Measurements from ENCODE around the gene RAB41.
"Not testable (repeated sequence)": the region's sequence is repeated elsewhere in the genome, so short reads cannot be mapped to it uniquely, and the experiment has no call there.

The RAB41 gene

DNA sequence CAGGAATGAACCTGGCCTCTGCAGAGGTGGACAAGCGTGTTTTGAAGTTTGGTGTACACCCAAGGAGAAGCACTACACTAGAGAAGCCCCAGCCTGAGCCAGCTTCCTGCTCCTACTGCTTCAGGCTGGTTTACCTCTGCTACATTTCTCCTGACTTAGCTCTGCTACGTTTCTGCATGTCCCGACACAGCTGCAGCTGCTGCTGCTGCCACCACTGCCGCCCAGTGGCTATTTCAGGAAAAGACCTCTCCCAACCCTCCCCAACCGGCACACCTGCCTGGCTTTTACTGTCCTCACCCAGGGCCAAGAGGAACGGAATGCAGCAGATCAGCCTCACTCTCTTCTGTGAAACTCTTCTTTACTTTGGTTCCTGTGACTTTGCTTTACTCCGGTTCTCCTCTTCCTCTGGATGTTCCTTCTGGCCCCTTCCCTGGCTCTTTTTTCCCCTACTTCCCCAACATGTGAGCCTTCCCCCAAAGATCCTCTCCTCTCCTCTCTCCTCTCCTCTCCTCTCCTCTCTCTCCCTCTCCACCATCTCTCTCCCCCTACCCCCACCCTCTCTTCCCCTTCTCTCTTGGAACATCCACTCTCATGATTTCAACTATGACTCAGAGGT, 18.9 kb upstream of the RAB41 start:
- TF ChIP-seq, protein P1, sequence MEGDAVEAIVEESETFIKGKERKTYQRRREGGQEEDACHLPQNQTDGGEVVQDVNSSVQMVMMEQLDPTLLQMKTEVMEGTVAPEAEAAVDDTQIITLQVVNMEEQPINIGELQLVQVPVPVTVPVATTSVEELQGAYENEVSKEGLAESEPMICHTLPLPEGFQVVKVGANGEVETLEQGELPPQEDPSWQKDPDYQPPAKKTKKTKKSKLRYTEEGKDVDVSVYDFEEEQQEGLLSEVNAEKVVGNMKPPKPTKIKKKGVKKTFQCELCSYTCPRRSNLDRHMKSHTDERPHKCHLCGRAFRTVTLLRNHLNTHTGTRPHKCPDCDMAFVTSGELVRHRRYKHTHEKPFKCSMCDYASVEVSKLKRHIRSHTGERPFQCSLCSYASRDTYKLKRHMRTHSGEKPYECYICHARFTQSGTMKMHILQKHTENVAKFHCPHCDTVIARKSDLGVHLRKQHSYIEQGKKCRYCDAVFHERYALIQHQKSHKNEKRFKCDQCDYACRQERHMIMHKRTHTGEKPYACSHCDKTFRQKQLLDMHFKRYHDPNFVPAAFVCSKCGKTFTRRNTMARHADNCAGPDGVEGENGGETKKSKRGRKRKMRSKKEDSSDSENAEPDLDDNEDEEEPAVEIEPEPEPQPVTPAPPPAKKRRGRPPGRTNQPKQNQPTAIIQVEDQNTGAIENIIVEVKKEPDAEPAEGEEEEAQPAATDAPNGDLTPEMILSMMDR (IDR thresholded peaks at IDR 0.05; ENCODE audit: low read depth, low read length), result peak; percentile 70
- H3K4me3 ChIP-seq (ENCODE audit: low read depth, low read length), result no peak overlapping the region

DNA sequence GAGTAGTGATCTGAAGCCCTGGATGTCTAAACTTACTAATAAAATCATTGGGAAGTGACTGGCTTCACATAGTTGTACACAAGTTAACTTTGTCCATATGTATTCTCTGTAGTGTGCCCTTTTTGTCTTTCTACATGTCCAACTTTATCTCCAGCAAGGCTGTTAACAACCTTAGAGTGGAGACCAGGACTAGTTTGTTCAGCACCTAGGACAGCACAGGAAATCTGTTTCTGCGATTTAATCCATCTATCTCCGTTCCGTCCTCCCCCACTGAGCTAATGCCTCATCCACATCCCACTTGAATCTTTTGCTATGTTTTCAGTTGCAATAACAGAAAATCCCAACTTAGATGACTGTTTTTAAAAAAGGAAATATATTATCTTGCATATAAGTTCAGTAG, 17.2 kb upstream of the RAB41 start:
- H3K4me3 ChIP-seq (ENCODE audit: low read depth, low read length), result no peak overlapping the region
- TF ChIP-seq, protein P1 (IDR thresholded peaks at IDR 0.05; ENCODE audit: low read depth, low read length), result no peak

DNA sequence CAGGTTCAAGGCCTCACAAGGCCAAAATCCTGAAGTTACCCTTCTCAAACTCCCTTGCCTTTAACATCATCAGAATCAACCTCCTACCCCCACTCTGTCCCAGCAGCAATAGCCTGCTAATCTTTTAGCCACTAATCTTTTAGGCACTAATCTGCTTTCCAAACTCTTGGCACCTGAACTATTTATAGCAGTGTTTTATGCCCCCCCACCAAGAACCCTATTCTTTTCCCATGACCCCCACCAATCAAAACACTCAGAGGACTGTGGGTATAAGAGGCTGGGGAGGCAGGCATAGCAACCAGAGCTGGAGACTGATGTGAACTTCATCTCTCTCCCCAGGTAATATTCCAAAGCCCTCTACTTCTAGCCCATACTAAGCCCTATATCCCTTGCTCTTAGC, 13.9 kb upstream of the RAB41 start, which contains the start of gene ARR3:
Gene ARR3, plus strand, starts transcription at position 301 of the 400 bp plus-strand sequence. CDS start 1,052 bp downstream, outside the sequence.
- TF ChIP-seq, protein P1 (IDR thresholded peaks at IDR 0.05; ENCODE audit: low read depth, low read length), result no peak
- no peak within 1 kb of the TSS for H3K4me3 ChIP-seq (ENCODE audit: low read depth, low read length)

DNA sequence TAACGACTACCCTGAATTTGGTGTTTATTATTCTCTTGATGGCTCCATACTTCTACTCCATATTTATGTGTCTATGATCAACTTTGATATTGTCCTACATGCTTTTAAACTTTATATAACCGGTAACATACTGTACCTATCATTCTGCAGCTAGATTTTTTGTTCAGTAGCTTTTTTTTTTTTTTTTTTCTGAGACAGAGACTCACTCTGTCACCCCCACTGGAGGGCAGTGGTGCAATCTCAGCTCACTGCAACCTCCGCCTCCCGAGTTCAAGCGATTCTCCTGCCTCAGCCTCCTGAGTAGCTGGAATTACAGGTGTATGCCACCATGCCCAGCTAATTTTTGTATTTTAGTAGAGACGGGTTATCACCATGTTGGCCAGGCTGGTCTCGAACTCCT, 7.9 kb upstream of the RAB41 start:
- H3K4me3 ChIP-seq (ENCODE audit: low read depth, low read length), result not testable (repeated sequence)

DNA sequence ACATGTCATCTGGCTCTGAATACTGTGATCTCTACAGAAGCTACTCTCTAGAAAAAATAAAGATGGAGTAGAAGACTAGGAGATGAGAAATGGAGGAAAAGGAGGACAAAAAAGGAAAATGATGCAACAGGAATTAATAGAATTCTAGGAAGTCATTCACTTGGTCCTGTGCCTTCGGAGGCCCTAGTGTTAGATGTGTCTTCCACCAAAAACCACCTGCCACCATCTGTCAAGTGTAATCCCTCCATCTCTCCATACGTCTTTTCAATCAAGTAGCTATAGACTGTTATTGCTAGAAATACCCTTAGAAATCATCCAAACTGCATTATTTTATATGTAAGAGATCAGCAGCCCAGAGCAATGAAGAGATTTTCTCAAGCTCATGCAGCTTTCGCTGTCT, 2.9 kb upstream of the RAB41 start:
- no peak overlapping the region for H3K4me3 ChIP-seq (ENCODE audit: low read depth, low read length)
- TF ChIP-seq, protein P1 (IDR thresholded peaks at IDR 0.05; ENCODE audit: low read depth, low read length), result no peak

DNA sequence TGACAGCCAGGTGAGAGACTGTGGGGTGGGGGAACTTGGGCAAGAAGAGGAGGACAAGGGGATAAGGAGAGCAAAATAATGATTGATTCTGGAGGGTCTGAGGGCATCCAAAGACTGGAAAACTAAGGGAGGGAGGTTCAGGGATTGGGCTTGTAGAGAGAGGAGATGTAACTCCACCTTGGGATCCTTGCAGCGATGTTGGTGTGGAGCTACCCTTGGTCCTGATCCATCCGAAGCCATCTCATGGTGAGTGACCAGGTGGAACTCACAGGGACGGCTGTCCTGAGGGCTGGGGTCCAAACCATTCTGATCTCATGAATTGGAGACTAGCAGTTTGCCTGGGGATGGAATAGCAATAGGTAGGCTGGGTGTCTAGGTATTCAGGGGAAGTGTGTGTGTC, 1.4 kb upstream of the RAB41 start:
- no peak overlapping the region for H3K4me3 ChIP-seq (ENCODE audit: low read depth, low read length)
- TF ChIP-seq, protein P1 (IDR thresholded peaks at IDR 0.05; ENCODE audit: low read depth, low read length), result no peak

DNA sequence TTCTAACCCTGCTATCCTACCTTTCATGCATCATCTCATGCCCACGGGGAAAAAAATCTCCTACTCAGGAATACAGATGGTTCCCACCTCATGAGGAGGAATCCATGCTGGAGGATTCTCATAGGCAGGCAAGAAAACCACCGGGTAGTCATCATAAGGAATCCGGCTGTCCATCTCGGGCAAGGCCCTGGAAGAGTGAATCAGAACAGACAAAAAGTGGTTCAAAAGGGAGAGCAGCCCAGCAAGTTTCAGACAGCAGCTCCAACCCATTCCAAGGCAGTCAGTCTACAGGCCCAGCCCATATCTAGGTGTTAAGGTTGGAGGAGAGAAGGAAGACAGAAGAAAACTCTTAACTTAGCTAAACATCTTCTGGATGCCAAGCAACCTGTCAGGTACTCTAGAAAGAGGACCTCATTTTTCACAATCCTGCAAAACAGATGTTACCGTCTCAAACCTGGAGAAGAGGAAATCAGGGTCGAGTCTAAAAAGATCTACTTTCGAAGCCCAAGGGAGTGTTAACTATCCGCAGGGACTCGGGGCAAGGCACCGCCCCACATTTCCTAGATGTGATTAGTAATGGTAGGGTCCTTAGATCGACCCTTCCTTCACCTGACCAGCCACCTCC, 7.3 kb downstream of the RAB41 start:
- peak overlapping the region; percentile 69 for H3K4me3 ChIP-seq (ENCODE audit: low read depth, low read length)
- TF ChIP-seq, protein P1 (IDR thresholded peaks at IDR 0.05; ENCODE audit: low read depth, low read length), result no peak

All from WI38 (cell line).